Central memory CD8-positive, alpha-beta T cell (primary cell): ENCODE data around the gene ADGRD1.

Experiments
- ATAC-seq: fragments of 150-1000 bp; cut with Tn5 transposase; replicated peaks from 2 replicates; pipeline ENCODE4 v1.10.0; 2022; ENCODE audit warnings: mild to moderate bottlenecking, moderate FRiP score, moderate number of reproducible peaks; ENCODE audit not compliant: poor library complexity, severe bottlenecking; ENCODE audit errors: extremely low read depth
- DNase-seq, 2 donors: peaks; one replicate each; pipeline ENCODE4 v3.0.0; 2021; ENCODE audit warnings: low spot score in 2 of 2
- H3K27ac Mint-ChIP-seq: one replicate; pipeline ENCODE4 v1.8.0; 2022; ENCODE audit warnings: low read depth, mild to moderate bottlenecking, moderate library complexity, mixed read lengths
- H3K27me3 Mint-ChIP-seq: one replicate; pipeline ENCODE4 v1.8.0; 2022; ENCODE audit warnings: mixed read lengths
- H3K36me3 Mint-ChIP-seq: one replicate; pipeline ENCODE4 v1.8.0; 2022; ENCODE audit warnings: mild to moderate bottlenecking, moderate library complexity, mixed read lengths; ENCODE audit not compliant: insufficient read depth
- H3K4me1 Mint-ChIP-seq: one replicate; pipeline ENCODE4 v1.8.0; 2022; ENCODE audit warnings: mixed read lengths
- H3K4me3 Mint-ChIP-seq: one replicate; pipeline ENCODE4 v1.8.0; 2022; ENCODE audit warnings: mild to moderate bottlenecking, moderate library complexity, mixed read lengths
- H3K9me3 Mint-ChIP-seq: one replicate; pipeline ENCODE4 v1.8.0; 2022; ENCODE audit warnings: mixed read lengths

Gene ADGRD1

DNA sequence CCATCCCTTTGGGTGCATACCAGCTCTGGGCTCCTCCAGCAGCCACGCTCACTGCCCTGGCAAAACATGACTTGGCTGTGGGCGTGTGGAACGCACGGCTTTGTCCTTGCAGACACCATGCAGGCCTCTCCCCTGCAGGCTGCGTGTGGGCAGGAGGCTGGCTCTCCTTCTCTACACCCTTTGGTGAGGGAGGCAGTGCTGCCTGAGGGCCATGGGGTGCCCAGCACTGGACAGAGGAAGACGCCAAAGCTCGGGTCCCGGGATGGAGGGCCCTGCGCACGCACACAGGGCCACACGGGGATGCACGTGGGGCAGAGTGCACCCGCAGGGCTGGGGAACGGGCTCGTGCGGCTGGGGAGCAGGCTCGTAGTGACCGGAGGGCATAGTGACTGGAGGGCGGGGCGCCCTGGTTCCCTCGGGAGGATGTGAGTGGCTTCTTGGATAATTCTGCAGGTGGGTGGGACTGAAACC, 89.7 kb downstream of the ADGRD1 start:
- Mint-ChIP-seq H3K27ac (no peak overlapping the region), H3K4me1 (no peaks in the 10 kb centered on the region), H3K36me3 (peaks cover 5% of the 10 kb centered on the region), H3K27me3 (no peaks in the 10 kb centered on the region), H3K9me3 (no peaks in the 10 kb centered on the region), H3K4me3 (no peak overlapping the region)
- ATAC-seq: no peak
- DNase-seq: no peak

DNA sequence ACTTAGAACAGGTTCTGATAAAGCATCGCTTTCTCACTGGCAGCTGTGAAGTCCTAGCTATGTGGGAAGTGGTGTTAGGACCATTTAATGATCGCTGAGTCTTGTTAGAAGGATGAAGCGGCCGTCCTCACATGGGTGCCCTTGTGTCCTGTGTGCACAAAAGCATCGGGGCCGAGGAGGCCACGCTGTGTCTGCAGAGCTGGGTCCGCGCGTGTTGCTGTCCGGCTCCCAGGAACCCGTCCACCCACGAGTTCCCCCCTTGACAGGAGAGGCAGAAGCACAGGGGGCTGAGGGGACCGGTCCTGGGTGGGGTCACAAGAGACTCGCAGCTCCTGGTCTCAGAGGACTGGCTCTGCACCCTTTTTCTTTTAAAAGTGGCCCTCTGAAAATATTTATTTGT, 90.4 kb downstream of the ADGRD1 start:
- Mint-ChIP-seq H3K4me1 (no peaks in the 10 kb centered on the region), H3K27me3 (peaks cover 5% of the 10 kb centered on the region), H3K4me3 (no peak overlapping the region), H3K36me3 (peaks cover 5% of the 10 kb centered on the region), H3K9me3 (no peaks in the 10 kb centered on the region), H3K27ac (no peak overlapping the region)
- ATAC-seq: no peak
- DNase-seq: no peak

DNA sequence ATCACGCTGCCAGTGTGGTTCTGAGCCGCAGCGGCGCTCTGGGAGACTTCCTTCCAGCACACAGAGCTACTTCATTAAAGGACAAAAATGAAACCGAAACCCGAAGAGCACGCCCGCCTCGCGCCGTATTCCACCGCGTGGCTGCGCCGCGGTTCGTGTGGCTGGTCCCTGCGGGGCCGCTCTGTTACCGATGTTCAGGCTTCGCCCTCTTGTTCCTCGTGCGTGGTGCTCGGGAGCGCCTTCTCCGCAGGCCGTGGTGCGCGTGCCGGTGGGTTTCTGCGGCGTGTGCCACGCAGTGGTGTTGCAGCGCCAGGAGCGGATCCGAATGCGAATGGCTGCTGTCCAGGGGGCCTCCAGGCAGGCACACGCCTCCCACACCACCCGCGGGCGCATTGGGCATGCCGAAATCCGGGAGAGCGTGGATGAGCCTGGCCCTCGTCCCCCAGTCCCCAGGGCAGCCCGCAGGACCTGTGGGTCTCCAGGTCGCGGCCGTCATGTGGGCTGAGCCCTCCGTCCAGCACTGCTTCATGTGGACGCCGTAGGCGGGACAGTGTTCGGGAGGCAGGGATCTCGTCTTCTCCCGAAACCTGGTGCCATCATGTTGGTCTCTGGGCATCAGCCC, 91.2 kb downstream of the ADGRD1 start:
- no peak overlapping the region for H3K4me3 Mint-ChIP-seq
- peaks cover 12% of the 10 kb centered on the region for H3K27me3 Mint-ChIP-seq
- peaks cover 5% of the 10 kb centered on the region for H3K36me3 Mint-ChIP-seq
- no peaks in the 10 kb centered on the region for H3K4me1 Mint-ChIP-seq
- no peak for DNase-seq
- no peaks in the 10 kb centered on the region for H3K9me3 Mint-ChIP-seq
- H3K27ac Mint-ChIP-seq: no peak overlapping the region
- ATAC-seq: no peak

DNA sequence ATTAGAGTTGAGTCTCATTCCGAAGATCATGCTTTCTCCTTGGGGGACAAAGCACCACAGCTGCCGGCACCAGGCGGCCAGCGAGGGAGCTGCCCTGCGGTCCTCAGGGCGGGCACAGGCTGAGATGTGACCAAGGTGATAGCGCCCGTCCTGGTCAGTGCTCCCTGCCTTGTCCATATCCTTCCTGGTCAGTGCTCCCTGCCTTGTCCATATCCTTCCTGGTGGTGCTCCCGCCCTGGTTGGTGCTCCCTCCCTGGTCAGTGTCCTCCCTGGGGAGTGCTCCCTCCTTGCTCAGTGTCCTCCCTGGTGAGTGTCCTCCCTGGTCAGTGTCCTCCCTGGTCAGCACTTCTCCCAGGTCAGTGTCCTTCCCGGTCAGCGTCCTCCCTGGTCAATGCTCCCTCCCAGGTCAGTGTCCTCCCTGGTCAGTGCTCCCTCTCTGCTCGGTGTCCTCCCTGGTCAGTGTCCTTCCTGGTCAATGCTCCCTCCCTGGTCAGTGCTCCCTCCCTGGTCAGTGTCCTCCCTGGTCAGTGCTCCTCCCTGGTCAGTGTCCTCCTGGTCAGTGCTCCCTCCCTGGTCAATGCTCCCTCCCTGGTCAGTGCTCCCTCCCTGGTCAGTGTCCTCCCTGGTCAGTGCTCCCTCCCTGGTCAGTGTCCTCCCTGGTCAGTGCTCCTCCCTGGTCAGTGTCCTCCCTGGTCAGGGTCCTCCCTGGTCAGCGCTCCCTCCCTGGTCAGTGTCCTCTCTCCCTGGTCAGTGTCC, 92.2 kb downstream of the ADGRD1 start:
- no peak overlapping the region for H3K27ac Mint-ChIP-seq
- ATAC-seq (no peak), DNase-seq (no peak)
- H3K4me3 Mint-ChIP-seq: no peak overlapping the region
- no peaks in the 10 kb centered on the region for H3K4me1 Mint-ChIP-seq
- peaks cover 17% of the 10 kb centered on the region for H3K27me3 Mint-ChIP-seq
- H3K9me3 Mint-ChIP-seq: no peaks in the 10 kb centered on the region
- H3K36me3 Mint-ChIP-seq: peaks cover 5% of the 10 kb centered on the region

DNA sequence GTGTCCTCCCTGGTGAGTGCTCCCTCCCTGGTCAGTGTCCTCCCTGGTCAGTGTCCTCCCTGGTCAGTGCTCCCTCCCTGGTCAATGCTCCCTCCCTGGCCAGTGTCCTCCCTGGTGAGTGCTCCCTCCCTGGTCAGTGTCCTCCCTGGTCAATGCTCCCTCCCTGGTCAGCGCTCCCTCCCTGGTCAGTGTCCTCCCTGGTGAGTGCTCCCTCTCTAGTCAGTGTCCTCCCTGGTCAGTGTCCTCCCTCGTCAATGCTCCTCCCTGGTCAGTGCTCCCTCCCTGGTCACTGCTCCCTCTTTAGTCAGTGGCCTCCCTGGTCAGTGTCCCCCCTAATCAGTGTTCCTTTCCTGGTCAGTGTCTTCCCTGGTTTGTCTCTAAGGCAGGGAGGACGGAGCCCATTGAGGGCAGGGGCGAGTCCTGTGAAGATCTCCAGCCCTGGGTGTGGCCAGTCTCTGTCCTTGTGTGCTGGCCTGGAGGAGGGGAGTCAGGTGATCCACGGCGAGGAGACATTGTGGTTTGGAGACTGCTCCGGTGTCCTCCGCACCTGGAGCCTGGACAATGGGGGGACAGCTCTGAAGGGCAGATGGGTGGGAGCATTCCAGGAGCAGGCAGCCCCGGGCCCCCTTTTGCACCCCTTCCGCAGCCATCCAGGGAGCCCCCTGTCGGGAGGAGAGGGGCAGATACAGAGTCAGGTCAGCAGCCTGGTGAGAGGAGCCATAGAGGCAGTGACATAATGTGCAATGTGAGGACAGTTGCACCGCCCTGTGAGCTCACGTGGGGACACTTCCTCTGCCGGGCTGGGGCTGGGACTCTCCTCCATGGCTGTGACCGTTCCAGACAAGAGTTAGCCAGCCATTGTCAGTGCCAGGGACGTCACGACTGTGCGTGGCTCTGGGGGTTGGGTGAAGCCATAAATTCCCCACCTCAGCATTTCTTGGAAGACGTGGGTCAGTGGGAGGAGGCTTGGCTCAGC, 93.4 kb downstream of the ADGRD1 start:
- H3K27ac Mint-ChIP-seq: peak overlapping the region; percentile 83
- H3K9me3 Mint-ChIP-seq: no peaks in the 10 kb centered on the region
- DNase-seq: no peak
- no peak for ATAC-seq
- H3K4me1 Mint-ChIP-seq: no peaks in the 10 kb centered on the region
- peaks cover 20% of the 10 kb centered on the region for H3K27me3 Mint-ChIP-seq
- H3K4me3 Mint-ChIP-seq: no peak overlapping the region
- peaks cover 5% of the 10 kb centered on the region for H3K36me3 Mint-ChIP-seq

DNA sequence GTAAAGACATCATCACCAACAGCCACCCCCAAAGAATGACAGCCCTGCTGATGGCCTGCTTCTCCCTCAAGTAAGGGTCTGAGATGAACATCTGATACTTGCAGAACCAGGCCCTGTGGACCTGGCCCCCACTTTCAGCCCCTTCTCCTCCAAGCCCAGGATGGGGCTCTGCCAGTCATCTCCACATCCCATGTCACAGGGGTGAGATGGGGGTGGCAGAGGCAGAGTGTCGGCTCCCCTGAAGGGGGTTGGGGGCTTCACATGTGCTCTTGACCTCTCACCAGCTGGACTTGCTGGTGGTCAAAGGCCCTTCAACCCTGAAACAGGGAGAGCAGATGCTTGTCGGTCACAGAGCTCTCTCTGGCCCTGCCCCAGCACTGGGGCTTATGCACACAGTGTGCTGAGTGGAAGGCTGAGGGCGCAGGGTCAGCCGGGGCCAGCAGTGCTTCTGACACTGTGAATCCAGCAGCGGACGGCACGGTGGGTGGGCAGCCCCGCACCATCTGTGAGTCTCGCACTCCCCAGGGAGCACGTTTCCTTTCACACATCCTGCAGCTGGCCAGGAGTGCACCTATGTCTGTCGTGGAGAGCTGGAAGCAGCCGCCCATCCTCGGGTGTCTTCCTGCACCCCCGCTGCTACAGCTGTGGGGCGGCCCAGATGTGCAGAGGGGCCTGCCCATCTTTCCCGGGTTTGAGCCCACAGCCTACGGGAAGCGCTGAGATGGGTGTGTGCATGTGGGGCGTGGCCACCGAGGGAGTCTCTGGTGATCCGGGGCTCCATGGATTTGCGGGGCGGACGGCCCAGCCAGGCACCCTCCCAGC, 94.3 kb downstream of the ADGRD1 start:
- no peak overlapping the region for H3K4me3 Mint-ChIP-seq
- peaks cover 27% of the 10 kb centered on the region for H3K27me3 Mint-ChIP-seq
- no peak for ATAC-seq
- no peak for DNase-seq
- H3K27ac Mint-ChIP-seq: no peak overlapping the region
- H3K36me3 Mint-ChIP-seq: peaks cover 5% of the 10 kb centered on the region
- H3K4me1 Mint-ChIP-seq: no peaks in the 10 kb centered on the region
- no peaks in the 10 kb centered on the region for H3K9me3 Mint-ChIP-seq

DNA sequence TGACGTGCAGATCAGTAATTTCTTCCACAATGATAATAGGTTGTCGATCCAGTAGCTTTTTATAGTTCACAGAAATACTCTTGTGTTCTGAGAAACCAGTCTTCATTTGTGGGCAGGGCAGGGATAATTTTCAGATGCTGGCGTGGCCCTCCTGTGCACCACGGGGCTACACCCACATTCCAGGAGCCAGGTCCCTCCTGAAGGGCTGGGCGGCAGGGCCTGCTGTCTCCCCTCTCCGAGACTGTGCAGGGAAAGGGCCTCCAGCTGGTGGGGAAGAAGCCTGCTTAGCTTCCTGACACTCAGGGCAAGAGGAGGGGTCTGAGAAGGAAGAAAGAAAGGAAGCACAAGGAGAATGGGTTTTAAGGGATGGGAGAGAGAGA, 94.9 kb downstream of the ADGRD1 start:
- Mint-ChIP-seq H3K36me3 (peaks cover 5% of the 10 kb centered on the region), H3K27me3 (peaks cover 27% of the 10 kb centered on the region), H3K4me3 (no peak overlapping the region), H3K4me1 (no peaks in the 10 kb centered on the region), H3K9me3 (no peaks in the 10 kb centered on the region), H3K27ac (no peak overlapping the region)
- no peak for ATAC-seq
- no peak for DNase-seq

DNA sequence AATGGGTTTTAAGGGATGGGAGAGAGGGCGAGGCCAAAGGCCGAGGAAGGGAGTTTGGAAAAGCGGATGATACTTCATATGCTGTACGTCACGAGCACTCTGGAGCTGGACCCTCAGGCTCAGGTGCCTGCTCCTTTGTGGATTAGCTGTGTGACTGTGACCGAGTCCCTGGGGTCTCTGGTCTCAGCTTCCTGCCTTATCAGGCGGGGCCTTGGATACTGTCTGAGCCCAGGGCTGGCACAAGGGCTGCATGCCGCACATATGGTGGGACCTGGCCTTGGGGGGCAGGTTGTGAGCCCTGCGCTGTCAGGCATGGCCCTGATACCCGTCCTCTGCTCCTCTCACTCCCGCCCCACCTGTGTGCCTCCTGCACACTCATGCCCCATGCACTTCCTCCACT, 95.3 kb downstream of the ADGRD1 start:
- DNase-seq: no peak
- no peaks in the 10 kb centered on the region for H3K9me3 Mint-ChIP-seq
- H3K27ac Mint-ChIP-seq: no peak overlapping the region
- H3K36me3 Mint-ChIP-seq: peaks cover 5% of the 10 kb centered on the region
- H3K27me3 Mint-ChIP-seq: peaks cover 27% of the 10 kb centered on the region
- no peak overlapping the region for H3K4me3 Mint-ChIP-seq
- no peaks in the 10 kb centered on the region for H3K4me1 Mint-ChIP-seq
- no peak for ATAC-seq

DNA sequence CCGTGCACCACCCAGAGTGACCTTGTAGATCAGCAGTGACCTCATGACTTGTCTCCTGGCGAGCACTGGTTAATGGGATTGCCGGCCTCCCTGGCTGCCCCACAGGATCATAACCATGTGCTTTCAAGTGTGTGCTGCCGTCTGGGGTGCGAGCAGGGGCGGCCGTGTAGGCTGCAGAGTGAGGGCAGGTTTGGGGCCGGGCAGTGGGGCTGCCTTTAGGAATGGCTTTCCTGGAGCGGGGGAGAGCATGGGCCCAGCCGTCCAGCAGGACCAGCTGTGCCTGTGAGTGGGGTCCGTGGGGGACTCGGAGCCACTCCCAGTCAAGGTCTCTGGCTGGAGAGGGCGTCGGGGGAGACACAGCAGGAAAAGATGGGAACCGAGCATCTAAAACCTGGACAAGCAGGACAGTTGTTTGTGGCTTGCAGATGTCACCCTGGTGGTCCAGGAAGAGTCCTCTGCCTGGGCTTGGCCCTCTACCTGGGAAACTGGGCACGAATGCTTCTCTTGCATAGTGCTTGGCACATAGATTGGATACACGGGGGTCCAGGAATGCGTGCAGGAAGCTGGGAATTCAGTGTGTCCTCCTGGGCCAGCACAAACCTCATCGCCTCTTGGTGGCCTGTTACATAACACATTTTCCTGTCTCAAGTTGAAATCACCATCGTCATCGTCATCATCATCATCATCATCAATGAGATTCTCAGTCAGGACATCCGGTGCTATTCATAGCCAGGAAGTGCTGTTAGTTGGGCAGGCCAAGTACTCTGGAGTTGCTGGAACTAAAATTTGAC, 96.0 kb downstream of the ADGRD1 start:
- no peaks in the 10 kb centered on the region for H3K9me3 Mint-ChIP-seq
- peaks cover 34% of the 10 kb centered on the region for H3K27me3 Mint-ChIP-seq
- H3K4me3 Mint-ChIP-seq: no peak overlapping the region
- peaks cover 5% of the 10 kb centered on the region for H3K36me3 Mint-ChIP-seq
- H3K4me1 Mint-ChIP-seq: no peaks in the 10 kb centered on the region
- DNase-seq (no peak), ATAC-seq (no peak)
- H3K27ac Mint-ChIP-seq: no peak overlapping the region

DNA sequence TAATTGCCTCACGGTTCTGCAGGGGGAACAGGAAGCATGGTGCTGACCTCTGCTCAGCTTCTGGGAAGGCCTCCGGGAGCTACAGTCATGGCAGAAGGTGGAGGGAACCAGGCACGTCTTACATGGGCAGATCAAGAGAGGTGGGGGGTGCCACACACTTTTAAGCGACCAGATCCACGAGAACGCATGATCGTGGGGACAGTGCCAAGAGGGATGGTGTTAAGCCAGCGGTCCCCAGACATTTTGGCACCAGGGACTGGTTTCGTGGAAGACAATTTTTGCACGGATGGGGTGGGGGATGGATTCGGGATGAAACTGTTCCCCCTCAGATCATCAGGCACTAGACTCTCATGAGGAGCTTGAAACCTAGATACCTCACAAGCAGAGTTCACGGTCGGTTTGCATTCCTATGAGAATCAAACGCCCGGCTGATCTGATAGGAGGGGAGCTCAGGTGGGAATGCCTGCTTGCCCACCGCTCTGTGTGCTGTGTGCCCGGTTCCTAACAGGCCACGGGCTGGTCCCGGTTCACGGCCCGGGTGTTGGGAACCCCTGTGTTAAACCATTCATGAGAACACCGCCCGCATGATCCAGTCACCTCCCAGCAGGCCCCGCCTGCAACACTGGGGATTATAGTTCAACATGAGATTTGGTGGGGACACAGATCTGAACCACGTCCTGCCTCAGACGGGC, 96.9 kb downstream of the ADGRD1 start:
- Mint-ChIP-seq H3K36me3 (peaks cover 4% of the 10 kb centered on the region), H3K27me3 (peaks cover 41% of the 10 kb centered on the region), H3K27ac (no peak overlapping the region), H3K4me3 (no peak overlapping the region), H3K9me3 (no peaks in the 10 kb centered on the region), H3K4me1 (no peaks in the 10 kb centered on the region)
- DNase-seq: no peak
- ATAC-seq: no peak

DNA sequence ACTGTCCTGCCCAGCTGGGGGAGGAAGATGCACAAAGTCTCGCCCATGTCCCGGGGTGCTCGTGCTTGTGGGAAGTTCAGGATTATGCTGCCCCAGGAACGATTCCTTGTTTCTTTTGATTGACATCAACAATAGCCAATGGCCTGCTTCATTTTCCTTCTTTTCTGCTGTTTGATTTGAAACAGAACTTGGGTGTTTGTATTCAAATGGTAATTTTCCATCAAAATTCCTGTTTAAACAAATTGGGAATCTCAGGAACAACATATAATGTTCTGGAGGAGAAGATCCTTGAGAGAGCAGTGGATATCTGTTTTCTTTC, 97.4 kb downstream of the ADGRD1 start:
- Mint-ChIP-seq H3K27ac (no peak overlapping the region), H3K4me3 (no peak overlapping the region), H3K9me3 (no peaks in the 10 kb centered on the region), H3K27me3 (peaks cover 41% of the 10 kb centered on the region), H3K36me3 (peaks cover 4% of the 10 kb centered on the region), H3K4me1 (no peaks in the 10 kb centered on the region)
- ATAC-seq (no peak), DNase-seq (no peak)
